Heart left ventricle (tissue), 16 donors: ENCODE data around the gene MYNN. TPM values are rescaled to one million over a fixed set of nuclear protein-coding genes. Genes with fewer than 3 reads are reported as not detected.

Source experiments
- ATAC-seq, 4 donors: fragments of 200-7000 bp; cut with Tn5 transposase; one replicate each; pipeline ENCODE4 v1.9.1; 2020 to 2022; ENCODE audit warnings: moderate library complexity in 4 of 4, mild to moderate bottlenecking in 3 of 4, moderate number of reproducible peaks in 1 of 4
- DNase-seq, 5 donors: peaks; one replicate each; pipeline ENCODE4 v3.0.0-alpha.2; 2020
- H3K27ac ChIP-seq, 12 donors: fragments of 200-600 bp; sonication (generic) in 4 of 12; one replicate each; pipeline versions ENCODE4 v1.5.0 to v1.8.0; 2016 to 2022; ENCODE audit warnings: mild to moderate bottlenecking in 2 of 12
- H3K27me3 ChIP-seq, 9 donors: fragments of 200-600 bp; sonication (generic) in 2 of 9; one replicate each; pipeline versions ENCODE4 v1.5.1 to v1.8.0; 2016 to 2022; ENCODE audit warnings: mild to moderate bottlenecking in 3 of 9
- H3K36me3 ChIP-seq, 9 donors: fragments of 200-600 bp; sonication (generic) in 2 of 9; one replicate each; pipeline versions ENCODE4 v1.5.0 to v1.8.0; 2018 to 2022; ENCODE audit warnings: mild to moderate bottlenecking in 2 of 9
- H3K4me1 ChIP-seq, 12 donors: fragments of 200-600 bp; sonication (generic) in 4 of 12; one replicate each; pipeline versions ENCODE4 v1.5.0 to v1.8.0; 2016 to 2022; ENCODE audit warnings: mild to moderate bottlenecking in 3 of 12
- H3K4me3 ChIP-seq, 12 donors: fragments of 200-600 bp; sonication (generic) in 4 of 12; one replicate each; pipeline versions ENCODE4 v1.5.0 to v1.8.0; 2017 to 2022; ENCODE audit warnings: mild to moderate bottlenecking in 9 of 12, moderate library complexity in 4 of 12
- H3K9me3 ChIP-seq, 12 donors: fragments of 200-600 bp; sonication (generic) in 4 of 12; one replicate each; pipeline versions ENCODE4 v1.5.0 to v1.8.0; 2016 to 2022; ENCODE audit warnings: mild to moderate bottlenecking in 1 of 12
- CTCF ChIP-seq, 12 donors: fragments of 200-600 bp; sonication (generic) in 4 of 12; IDR thresholded peaks; one replicate each; pipeline versions ENCODE4 v1.5.0 to v1.8.0; 2018 to 2022; ENCODE audit warnings: antibody characterized with exemption in 12 of 12, mild to moderate bottlenecking in 5 of 12
- POLR2A ChIP-seq, 2 donors: fragments of 450-650 bp; IDR thresholded peaks; one replicate each; pipeline ENCODE4 v1.6.1; 2017; ENCODE audit warnings: antibody characterized with exemption in 2 of 2, mild to moderate bottlenecking in 2 of 2, moderate library complexity in 2 of 2
- WGBS, 4 donors: extraction: QIAGEN DNeasy Blood & Tissue Kit in 2 of 4; methylation state at CpG; one replicate each; pipeline versions ENCODE4 v1.1.5 to v1.1.7; 2013 to 2018; 5-methylcytosine and 5-hydroxymethylcytosine counted together
- intact Hi-C, 10 donors: fragments of 100-400 bp; cut with DNase I; formaldehyde crosslinking; loops; one replicate each; pipeline versions ENCODE4 v1.11.1 to v1.14.2; 2022
- polyA plus RNA-seq, 2 donors: library from polyadenylated mRNA; stranded (reverse); fragments of 200-250 nt; gene quantifications; one replicate each; pipeline ENCODE4 v1.2.3, GENCODE V29; 2013
- total RNA-seq, 9 donors: library from RNA; depleted of rRNA in 2 of 9; stranded (reverse); fragments of >200 nt in 2 of 9; fragmentation: NEBNext Ultra II Directional in 3 of 9; extraction: Animal tissue kit (Norgen Biotek cat#: 25700) in 3 of 9; gene quantifications; one replicate each; pipeline versions ENCODE4 v1.1.0 to v1.2.4, GENCODE V29; 2016 to 2023
- donor health status: ischemic (EF 13 %, LVEDD 7.1; RV severe dilation, severe dysfunction).
- donor health status: healthy with polysubstance abuse.
- donor health status: DM: no; HTN: yes; CAD: no.
- donor health status: DM: no; HTN: no; CAD: no.
- donor health status: ischemic (EF 25% LVEDD 6.9; RV normal size, moderate dysfunction).
- donor health status: ischemic (EF 25% LVEDD 5.7; RV mildly dilated, moderate dysfunction).
- donor health status: healthy.
- donor health status: DM: yes; HTN: yes; CAD: no.
- donor health status: ischemic (EF 35%, LVEDD 5.7; RV mildly dilated, moderate dysfunction).
- donor health status: nonischemic (EF 11% LVEDD 7.7; RV severe dilation, severe dysfunction).
- donor health status: DM: yes; HTN: yes; CAD: no.
- donor health status: PGD.
- donor health status: ischemic (EF 29% LVEDD 5.4; RV normal size, mild dysfunction).
- donor health status: nonischemic (EF 23%, LVEDD 6.1; RV moderate dilation, normal function).

MYNN gene
- total and polyA plus RNA-seq, 11 donors: 5.0 to 14.1 (median 10.4) TPM

- 64 to 86% (median 79%) methylated on average over 4 of the region's 4 CpGs for WGBS, 4 donors
- TF ChIP-seq POLR2A (IDR thresholded peaks at IDR 0.05) (no peak), CTCF (IDR thresholded peaks at IDR 0.05) (no peak)
- ATAC-seq (no peak), DNase-seq (no peak)
- Histone ChIP-seq H3K36me3 (no peaks in the 10 kb centered on the region), H3K27ac (no peak overlapping the region), H3K27me3 (no peaks in the 10 kb centered on the region), H3K4me1 (no peaks in the 10 kb centered on the region), H3K4me3 (no peak overlapping the region), H3K9me3 (no peaks in the 10 kb centered on the region)
- intact Hi-C loops: no loop called here
Observed at GRCh38 chr3:169827712-169828111, 54.5 kb downstream of the MYNN start.

GRCh38 chr3:169835533-169835932, 62.3 kb downstream of the MYNN start:
- ATAC-seq (no peak), DNase-seq (no peak)
- H3K27ac ChIP-seq: no peak overlapping the region
- H3K36me3 ChIP-seq: no peaks in the 10 kb centered on the region
- H3K27me3 ChIP-seq: no peaks in the 10 kb centered on the region
- intact Hi-C loops: no loop called here
- TF ChIP-seq CTCF (IDR thresholded peaks at IDR 0.05) (no peak), POLR2A (IDR thresholded peaks at IDR 0.05) (no peak)
- 67 to 73% (median 70%) methylated on average over 1 of the region's 1 CpG for WGBS, 4 donors
- no peaks in the 10 kb centered on the region for H3K4me1 ChIP-seq
- no peak overlapping the region for H3K4me3 ChIP-seq
- H3K9me3 ChIP-seq: no peaks in the 10 kb centered on the region

DNA sequence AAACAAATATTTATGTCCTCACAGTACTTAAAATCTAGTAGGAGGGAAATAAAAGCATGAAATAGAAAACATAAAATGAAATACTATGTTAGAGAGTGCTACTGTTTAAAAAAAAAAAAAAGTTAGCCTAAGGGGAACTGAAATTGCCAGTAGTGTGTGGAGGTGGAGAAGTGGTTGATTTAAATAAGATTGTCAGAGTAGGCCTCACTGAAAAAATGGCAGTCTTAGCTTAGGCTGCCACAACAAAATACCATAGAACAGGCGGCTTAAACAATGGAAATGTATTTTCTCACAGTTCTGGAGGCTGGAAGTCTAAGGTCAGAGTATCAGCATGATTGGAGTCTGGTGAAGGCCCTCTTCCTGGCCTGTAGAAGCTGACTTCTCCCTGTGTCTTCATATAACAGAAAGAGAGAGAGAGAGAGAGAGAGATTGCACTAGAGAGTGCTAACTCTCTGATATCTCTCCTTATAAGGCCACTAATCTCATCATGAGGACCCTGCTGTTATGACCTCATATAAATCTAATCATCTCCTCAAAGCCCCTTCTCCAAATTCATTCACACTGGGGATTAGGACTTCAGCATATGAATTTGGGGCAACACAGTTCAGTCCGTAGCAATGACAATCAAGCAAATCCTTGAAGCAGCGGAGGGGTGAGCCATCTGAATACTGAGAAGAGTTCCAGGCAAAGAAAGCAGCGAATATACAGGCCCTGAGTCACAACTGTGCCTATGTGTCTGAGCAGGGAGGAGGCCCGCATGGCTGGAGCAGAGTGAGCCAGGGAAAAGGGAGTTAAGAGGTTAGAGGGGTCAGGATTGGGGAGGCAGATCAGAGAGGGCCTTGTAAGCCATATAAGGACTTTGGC, 63.1 kb downstream of the MYNN start:
- no peak for DNase-seq
- intact Hi-C loops: no loop called here
- WGBS, 4 donors: 74 to 85% (median 76%) methylated on average over 5 of the region's 5 CpGs
- H3K4me3 ChIP-seq: no peak overlapping the region
- no peak overlapping the region for H3K27ac ChIP-seq
- no peak for TF ChIP-seq CTCF (IDR thresholded peaks at IDR 0.05)
- TF ChIP-seq POLR2A (IDR thresholded peaks at IDR 0.05): no peak
- peak in 2 of 4 donors; percentile 36 to 41 for ATAC-seq
- H3K9me3 ChIP-seq: no peaks in the 10 kb centered on the region
- no peaks in the 10 kb centered on the region for H3K36me3 ChIP-seq
- no peaks in the 10 kb centered on the region for H3K27me3 ChIP-seq
- no peaks in the 10 kb centered on the region for H3K4me1 ChIP-seq

DNA sequence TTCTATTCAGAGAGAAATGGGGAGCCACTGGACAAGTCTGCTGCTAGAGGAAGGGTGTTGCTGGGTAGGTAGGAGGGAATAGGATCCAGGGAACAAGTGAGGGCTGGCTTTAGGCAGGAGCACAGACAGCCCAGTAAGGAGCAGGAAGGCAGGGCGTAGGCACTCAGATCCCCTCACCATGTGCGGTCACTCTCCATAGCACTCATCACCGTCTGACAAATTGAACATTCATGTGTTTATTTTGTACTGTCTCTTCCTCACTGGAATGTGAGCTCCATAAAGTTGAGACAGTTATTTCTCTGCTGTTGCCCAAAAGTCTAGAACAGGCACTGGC, 63.7 kb downstream of the MYNN start:
- Histone ChIP-seq H3K4me3 (no peak overlapping the region), H3K27ac (no peak overlapping the region), H3K27me3 (no peaks in the 10 kb centered on the region), H3K4me1 (no peaks in the 10 kb centered on the region), H3K36me3 (no peaks in the 10 kb centered on the region), H3K9me3 (no peaks in the 10 kb centered on the region)
- intact Hi-C loops: no loop called here
- ATAC-seq: peak in 2 of 4 donors; percentile 31 to 53
- no peak for TF ChIP-seq POLR2A (IDR thresholded peaks at IDR 0.05)
- TF ChIP-seq CTCF (IDR thresholded peaks at IDR 0.05): no peak
- 68 to 84% (median 80%) methylated on average over 3 of the region's 3 CpGs for WGBS, 4 donors
- DNase-seq: no peak
